Right hindlimb (tissue), 1 donor: ENCODE results near the gene RAB11FIP3.

Source experiments
- DNase-seq: peaks from one replicate; pipeline ENCODE4 v3.0.0-alpha.2; 2018

The RAB11FIP3 gene

GRCh38 chr16:521381-522210 lies 96.1 kb downstream of the RAB11FIP3 start:
- no peak for DNase-seq

GRCh38 chr16:522320-523096 lies 97.1 kb downstream of the RAB11FIP3 start:
- DNase-seq = no peak

GRCh38 chr16:523097-523741 lies 97.8 kb downstream of the RAB11FIP3 start:
- no peak for DNase-seq

GRCh38 chr16:524274-525040 lies 99.0 kb downstream of the RAB11FIP3 start:
- peak; percentile 23 for DNase-seq

- DNase-seq = no peak
Observed at GRCh38 chr16:525123-525519, 99.7 kb downstream of the RAB11FIP3 start.

DNA sequence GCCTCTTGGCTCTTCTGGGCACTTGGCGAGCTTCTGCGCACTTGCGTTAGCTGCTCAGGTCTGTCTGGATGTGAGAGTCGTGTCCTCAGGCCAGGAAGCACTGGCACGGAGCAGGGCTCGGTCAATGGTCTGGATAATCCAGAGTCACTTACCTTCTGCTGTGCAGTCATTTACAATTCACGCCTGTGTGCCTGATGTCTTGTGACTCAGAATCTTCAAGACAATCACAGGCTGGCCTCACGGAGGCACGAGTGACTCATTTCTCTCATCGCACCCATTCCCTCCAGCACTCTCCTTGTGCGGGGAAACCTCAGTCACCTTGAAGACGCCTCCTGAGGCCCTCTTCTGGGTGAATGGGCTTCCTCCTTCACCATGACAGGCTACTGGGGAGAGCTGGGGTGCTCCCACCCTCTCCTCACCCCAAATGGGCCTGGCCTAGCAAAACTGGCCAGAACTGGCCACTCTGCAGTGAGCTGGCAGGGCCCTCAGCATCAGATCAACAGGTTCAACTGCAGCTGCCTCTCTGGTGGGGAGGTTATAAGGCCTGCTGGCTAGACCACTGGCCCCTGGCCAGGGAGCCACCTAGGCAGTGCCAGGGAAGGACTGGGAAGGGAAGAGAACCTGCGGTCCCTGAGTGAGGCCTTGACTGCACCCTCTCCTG lies 100.2 kb downstream of the RAB11FIP3 start:
- no peak for DNase-seq

DNA sequence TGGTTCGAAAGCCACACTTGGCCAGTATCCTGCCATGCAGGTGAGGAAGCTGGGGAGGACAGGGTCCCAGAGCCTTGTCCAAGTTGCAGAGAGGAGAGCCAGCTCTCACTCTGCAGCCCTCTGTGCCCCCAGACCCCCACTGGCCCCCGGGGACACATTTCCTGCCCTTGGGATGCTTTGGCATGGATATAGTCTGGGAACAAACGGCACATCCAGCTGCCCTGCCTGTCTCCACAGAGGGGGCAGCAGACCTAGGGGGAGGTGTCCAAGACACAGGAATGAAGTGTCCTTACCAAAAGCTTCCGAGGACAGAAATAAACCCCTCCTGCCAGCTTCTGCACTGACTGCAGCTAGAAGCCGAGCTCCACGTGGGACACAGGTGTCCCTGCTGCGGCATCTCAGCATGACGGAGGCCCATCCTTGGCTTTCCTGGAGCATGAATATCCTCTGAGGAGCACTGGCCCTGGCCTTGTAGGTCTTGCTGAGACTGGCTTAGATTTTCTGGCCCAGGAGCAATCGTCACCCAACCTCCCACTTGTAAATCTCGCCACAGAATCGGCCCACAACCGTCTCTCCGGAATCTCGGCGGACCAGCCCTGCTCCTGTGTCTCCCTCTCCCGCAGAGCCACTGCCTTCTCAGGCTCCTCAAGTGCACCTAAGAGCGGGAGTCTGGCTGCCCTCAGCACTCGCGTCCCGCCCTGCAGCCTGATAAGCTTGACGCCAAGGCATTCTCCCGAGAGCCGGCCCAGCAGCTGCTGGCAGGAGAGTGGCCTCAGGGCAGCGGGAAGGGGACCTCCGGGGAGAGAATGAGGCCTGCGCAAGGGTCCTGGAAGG lies 100.9 kb downstream of the RAB11FIP3 start:
- DNase-seq = peak; percentile 72

DNA sequence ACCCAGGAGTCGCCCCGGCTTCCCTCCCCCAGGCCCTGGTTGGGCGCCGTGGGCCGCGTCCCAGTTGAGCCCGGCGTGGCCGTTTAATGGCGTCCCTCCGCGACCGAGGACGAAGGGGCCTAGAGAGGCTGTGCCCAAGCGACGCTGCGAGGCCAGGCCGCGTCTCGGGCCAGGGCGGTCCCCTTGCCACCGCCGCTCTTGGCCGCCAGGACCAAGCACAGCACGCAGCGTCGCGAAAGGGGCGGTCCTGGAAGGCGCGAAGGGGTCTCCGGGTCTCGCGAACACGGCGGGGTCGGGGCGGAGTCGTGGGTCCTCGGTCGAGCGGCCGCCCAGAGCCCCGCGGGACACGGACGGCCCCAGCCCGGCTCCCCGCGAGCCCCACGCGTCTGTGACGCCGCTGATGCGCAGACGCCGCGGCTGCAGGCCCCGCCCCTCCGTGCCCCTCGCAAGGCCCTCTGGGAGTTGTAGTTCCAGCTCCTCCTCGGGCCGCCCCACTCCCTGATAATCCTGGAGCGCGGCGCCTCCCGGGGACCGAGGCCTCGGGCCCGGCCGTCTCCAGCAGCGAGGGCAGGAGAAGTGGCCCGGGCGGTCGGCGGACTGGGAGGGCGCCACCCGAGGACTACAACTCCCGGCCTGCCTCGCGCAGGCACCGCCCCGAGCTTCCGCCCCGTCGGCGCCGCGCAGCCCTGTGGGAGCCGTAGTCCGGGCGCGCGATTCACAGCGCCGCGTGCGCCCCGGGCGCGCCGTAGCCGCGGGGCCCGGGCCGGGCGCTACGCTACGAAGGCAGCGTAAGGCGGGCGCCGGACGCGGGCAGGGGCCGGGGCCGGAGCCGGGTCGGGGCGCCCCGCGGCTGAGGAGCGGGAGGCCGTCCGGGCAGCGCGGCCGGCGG lies 101.8 kb downstream of the RAB11FIP3 start, which contains the start of gene CAPN15:
Gene CAPN15, plus strand, starts transcription at position 698 of the 889 bp plus-strand sequence. CDS start 19,127 bp downstream, outside the sequence.
- peak; percentile 93 for DNase-seq

DNA sequence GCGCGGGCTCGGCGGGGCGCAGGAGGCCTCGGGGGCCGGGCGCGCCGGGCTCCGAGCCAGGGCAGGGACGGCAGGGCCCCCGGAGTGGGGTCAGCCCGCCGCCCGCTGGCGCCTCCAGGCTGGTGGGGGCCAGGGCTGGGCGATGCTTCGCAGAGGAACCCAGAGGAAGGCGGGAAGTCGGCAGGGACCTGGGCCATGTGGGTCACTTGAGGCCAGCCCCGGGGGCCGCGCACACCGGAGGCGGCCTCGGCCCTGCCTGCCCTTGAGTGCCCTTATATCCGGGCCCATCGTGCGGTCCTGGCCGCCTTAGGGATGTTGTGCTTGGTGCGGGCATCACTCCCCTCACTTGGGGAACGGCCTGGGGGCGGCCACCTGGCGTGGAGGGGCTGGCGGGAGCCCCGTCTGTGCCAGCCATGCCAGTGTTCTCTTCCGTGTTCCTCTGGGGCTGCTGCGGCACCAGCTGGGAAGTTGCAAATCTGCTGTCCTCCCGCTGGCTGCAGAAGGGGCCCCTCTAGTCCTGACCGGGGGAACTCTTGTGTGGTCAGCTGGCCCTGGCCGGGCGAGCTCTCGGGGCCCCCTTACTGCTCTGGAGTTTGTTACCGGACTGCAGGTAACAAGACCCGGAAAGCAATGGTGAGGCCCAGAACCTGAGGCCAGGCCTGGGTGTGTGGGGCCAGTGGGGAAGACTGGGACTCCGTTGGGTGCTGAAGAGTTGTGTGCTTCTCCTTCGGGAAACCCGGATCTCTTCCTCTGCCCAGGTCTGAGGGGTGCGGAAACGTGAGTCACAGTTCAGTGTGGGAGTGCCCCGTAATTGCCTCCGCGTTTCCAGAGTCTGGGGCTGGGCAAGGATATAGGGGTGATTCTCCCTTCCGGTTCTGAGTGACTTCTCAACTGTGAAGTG lies 102.9 kb downstream of the RAB11FIP3 start:
- DNase-seq = no peak

DNA sequence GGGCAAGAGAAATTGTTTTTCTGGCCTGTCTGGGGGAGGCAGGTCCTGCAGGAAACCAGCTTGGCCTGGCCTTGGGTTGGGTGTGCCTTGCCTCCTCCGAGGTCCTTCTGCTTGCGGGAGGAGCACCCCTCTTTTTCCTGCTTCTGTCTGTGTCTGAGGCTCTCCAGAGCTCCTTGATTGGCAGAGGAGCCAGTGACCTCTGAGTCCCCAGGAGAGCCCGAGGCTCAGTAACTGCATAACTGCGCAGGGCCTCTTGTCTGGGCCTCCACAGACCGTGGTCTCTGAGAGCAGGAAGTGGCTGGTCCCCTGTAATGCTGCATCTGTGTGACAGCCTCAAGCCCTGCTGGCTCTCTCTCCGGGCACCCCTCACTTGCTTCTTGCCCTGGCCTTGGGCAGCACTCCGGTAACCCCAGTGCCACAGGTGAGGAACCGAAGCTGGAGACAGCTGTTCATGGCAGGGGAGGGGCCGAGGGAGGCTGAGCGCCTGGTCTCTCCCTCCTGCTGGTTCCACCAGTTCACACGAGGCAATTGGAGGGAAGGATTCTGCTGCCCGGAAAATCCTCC lies 103.6 kb downstream of the RAB11FIP3 start:
- DNase-seq = no peak

DNA sequence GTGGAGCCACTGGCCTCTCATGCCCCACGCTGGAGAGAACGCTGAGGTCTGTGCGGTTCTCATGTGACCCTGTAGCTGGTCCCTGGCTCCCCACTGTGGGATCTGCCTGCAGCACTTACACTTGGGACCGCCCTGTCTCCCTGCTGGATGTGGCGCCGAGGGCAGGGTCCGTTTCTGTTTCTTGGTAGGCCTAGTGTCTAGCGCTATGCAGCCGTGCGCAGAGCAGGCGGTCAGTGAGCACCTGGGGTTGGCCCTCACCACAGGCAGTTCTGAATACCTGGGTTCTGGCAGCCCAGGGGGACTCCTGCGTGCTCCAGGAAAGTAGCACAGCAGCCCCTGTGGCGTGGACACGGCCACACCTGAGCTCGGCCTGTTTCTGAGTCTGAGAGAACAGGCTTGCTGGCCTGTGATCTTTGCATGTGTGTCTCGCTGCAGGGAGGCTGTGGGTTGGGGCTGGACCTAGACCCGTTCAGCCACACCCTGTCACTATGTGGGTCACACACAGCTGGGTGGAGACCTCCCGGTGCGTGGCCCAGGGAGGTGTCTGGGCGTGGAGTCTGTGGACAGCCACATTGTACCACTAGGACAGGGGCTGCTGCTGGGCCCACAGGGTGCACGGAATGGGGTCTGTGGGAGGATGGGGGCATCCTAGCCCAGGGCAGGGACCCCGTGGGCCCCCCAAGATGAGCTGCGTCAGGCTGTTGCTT lies 104.8 kb downstream of the RAB11FIP3 start:
- DNase-seq = no peak

GRCh38 chr16:531494-532125 lies 106.2 kb downstream of the RAB11FIP3 start:
- DNase-seq = no peak

DNA sequence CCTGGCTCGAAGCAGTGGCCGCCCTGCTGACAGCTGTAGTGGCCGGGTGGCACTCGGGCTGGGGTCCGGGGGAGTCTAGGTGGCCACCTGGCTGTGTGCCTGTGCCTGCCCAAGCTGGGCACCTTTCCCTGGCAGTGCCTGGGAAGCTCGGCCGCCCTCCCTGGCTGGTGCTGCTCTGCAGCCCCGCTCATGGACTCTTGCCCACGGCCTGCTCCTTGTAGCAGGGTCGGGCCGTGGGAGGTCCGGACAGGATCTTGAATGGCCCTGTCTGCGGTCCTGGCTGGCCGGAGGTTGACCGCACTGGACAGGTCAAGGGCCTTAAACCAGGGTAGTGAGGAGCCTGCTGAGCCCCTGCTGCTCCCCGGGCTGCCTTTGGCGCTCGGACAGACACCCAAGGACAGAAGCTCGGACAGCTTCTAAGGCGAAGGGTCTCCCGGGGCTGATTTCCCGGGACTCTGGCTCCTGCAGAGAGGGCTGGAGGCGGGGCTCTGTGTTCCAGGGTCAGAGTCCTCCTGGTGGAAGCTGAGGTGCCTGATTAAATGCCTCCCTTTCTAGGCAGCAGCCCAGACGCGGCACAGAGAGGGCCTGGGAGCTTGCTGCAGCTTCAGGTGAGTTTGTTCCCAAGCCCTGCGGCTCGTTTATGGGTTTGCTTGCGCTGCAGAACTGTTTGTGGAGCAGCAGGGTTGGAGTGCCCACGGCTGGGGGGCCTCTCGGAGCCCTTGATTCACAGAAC lies 108.1 kb downstream of the RAB11FIP3 start:
- DNase-seq = no peak

- DNase-seq = peak; percentile 59
Observed at GRCh38 chr16:534135-534534, 108.7 kb downstream of the RAB11FIP3 start.

DNA sequence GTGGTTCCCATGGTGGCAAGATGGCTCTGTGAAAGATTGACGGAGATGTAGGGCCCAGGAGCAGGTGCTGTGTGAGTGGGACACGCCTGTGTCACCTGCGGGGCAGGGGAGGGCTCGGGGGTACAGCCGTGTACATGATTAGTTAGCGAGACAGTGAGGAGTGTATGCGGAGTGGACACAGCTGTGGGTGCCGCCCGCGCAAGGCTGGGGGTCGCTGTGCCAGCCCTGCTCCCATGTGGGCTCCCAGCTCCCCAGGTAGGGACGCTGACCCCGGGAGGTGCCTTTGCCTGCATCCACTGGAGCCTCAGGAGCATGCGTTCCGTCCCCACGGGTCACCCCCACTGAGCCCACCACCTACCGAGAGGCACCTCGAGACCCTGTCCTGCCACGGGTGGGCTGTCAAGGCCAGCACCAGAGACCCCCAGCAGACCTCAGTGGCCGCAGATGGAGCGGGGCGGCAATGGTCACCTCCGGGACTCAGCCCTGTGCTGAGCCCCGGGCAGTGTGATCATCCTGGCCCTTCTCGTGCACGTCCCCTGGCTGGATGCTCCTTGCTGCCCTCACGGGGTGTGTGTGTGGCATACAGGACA lies 109.5 kb downstream of the RAB11FIP3 start:
- no peak for DNase-seq
